ENCODE measurements around the gene CFAP53. TPM values are rescaled to one million over a fixed set of nuclear protein-coding genes. Genes with fewer than 3 reads are reported as not detected.

Gene CFAP53
- polyA plus RNA-seq, 1 donor from 2014 or later, result 0.64 TPM

DNA sequence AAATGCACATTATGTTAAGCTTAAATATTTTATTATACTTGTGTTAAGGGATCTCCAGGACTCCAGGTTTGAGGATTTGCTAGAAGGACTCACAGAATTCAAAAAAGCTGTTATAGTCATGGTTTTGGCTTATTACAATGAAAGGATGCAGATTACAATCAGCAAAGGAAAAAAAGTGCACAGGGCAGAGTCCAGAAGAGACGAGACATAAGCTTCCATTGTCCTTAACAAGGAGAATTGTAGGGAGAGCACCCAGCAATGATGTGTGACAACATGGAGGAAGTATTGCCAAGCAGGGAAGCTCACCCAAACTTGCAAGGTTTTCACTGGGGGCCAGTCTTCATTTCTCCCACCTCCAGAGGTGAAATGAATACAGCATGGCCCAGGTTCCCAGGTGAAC lies 58.6 kb downstream of the CFAP53 start:
- Histone ChIP-seq H3K9me2 (ENCODE audit: insufficient read depth, low read length) (no peaks in the 10 kb centered on the region), H2AFZ (ENCODE audit: low read depth, low read length) (no peak overlapping the region), H3K79me2 (replicated peaks; ENCODE audit: insufficient read depth, low read length) (no peaks in the 10 kb centered on the region), H3K27ac (ENCODE audit: low read length) (no peak overlapping the region), H3K9me3 (ENCODE audit: low read length) (no peaks in the 10 kb centered on the region), H3K4me2 (ENCODE audit: low read length) (no peak overlapping the region), H3K27me3 (ENCODE audit: insufficient read depth, low read depth, low read length) (no peaks in the 10 kb centered on the region), H3K9ac (ENCODE audit: low read length) (no peak overlapping the region), H3K4me3 (ENCODE audit: low read length) (no peak overlapping the region), H3K36me3 (ENCODE audit: insufficient read depth, low read length) (no peaks in the 10 kb centered on the region), H3F3A (ENCODE audit: insufficient read depth, low read length, poor library complexity, severe bottlenecking) (no peaks in the 10 kb centered on the region), H4K20me1 (ENCODE audit: insufficient read depth) (no peaks in the 10 kb centered on the region)
- TF ChIP-seq MXI1 (conservative IDR thresholded peaks at IDR 0.05; ENCODE audit: poor library complexity, severe bottlenecking), result no peak
- no peak for TF ChIP-seq EZH2 (IDR thresholded peaks at IDR 0.05; ENCODE audit: borderline replicate concordance, insufficient read depth, low read length, poor library complexity, severe bottlenecking)
- TF ChIP-seq EP300 (conservative IDR thresholded peaks at IDR 0.05; ENCODE audit: poor library complexity, severe bottlenecking), result no peak
- no peak for TF ChIP-seq POLR2AphosphoS5 (IDR thresholded peaks at IDR 0.05)
- no peak for TF ChIP-seq TAF1 (IDR thresholded peaks at IDR 0.05; ENCODE audit: low read depth)
- TF ChIP-seq SMC3 (conservative IDR thresholded peaks at IDR 0.05; ENCODE audit: poor library complexity), result no peak
- TF ChIP-seq, protein P1, sequence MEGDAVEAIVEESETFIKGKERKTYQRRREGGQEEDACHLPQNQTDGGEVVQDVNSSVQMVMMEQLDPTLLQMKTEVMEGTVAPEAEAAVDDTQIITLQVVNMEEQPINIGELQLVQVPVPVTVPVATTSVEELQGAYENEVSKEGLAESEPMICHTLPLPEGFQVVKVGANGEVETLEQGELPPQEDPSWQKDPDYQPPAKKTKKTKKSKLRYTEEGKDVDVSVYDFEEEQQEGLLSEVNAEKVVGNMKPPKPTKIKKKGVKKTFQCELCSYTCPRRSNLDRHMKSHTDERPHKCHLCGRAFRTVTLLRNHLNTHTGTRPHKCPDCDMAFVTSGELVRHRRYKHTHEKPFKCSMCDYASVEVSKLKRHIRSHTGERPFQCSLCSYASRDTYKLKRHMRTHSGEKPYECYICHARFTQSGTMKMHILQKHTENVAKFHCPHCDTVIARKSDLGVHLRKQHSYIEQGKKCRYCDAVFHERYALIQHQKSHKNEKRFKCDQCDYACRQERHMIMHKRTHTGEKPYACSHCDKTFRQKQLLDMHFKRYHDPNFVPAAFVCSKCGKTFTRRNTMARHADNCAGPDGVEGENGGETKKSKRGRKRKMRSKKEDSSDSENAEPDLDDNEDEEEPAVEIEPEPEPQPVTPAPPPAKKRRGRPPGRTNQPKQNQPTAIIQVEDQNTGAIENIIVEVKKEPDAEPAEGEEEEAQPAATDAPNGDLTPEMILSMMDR (IDR thresholded peaks at IDR 0.05; ENCODE audit: poor library complexity, severe bottlenecking), result no peak
- TF ChIP-seq, protein P2, sequence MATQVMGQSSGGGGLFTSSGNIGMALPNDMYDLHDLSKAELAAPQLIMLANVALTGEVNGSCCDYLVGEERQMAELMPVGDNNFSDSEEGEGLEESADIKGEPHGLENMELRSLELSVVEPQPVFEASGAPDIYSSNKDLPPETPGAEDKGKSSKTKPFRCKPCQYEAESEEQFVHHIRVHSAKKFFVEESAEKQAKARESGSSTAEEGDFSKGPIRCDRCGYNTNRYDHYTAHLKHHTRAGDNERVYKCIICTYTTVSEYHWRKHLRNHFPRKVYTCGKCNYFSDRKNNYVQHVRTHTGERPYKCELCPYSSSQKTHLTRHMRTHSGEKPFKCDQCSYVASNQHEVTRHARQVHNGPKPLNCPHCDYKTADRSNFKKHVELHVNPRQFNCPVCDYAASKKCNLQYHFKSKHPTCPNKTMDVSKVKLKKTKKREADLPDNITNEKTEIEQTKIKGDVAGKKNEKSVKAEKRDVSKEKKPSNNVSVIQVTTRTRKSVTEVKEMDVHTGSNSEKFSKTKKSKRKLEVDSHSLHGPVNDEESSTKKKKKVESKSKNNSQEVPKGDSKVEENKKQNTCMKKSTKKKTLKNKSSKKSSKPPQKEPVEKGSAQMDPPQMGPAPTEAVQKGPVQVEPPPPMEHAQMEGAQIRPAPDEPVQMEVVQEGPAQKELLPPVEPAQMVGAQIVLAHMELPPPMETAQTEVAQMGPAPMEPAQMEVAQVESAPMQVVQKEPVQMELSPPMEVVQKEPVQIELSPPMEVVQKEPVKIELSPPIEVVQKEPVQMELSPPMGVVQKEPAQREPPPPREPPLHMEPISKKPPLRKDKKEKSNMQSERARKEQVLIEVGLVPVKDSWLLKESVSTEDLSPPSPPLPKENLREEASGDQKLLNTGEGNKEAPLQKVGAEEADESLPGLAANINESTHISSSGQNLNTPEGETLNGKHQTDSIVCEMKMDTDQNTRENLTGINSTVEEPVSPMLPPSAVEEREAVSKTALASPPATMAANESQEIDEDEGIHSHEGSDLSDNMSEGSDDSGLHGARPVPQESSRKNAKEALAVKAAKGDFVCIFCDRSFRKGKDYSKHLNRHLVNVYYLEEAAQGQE (IDR thresholded peaks at IDR 0.05; ENCODE audit: borderline replicate concordance), result no peak
- no peak for TF ChIP-seq RAD21 (conservative IDR thresholded peaks at IDR 0.05)

DNA sequence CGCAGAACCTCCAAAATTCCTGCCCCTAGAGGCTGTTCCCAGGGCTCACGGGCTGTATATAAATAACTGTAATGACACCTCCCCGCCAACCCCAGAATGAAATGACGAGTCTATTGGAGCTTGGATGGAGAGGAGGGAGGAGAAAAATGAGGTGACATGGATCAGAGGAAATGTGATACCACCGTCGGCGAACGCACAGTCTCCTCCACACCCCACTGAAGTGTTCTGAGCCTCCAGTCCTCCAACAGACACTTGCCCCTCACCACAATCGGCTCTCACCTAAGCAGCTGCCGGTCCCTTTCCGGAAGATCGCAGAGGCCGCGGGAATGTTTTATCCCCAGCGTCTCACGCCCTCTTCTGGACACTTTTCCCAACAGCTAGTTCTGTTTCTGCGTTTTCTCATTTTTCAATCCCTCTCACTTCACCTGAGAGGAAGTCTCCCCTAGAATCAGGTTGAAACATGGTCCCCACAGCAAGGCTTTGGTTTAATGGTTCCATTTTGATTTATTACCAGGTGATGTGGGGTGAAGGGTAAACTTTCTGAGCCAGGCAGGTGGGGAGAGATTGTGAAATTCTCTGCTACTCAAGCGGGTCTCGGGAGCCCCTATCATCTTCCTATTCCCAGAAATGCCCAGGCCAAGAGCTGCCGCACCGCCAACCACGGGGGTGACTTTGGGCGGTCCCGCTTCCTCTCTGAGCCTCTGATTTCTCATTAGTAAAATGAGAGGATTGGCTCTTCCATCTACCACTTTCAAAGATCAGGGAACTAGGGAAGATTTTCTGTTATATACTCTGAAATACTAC lies 62.3 kb downstream of the CFAP53 start:
- no peaks in the 10 kb centered on the region for H3K9me3 ChIP-seq (ENCODE audit: low read length)
- no peaks in the 10 kb centered on the region for H3K27me3 ChIP-seq (ENCODE audit: insufficient read depth, low read depth, low read length)
- H3K79me2 ChIP-seq (replicated peaks; ENCODE audit: insufficient read depth, low read length), result no peaks in the 10 kb centered on the region
- H3K27ac ChIP-seq (ENCODE audit: low read length), result no peak overlapping the region
- H3K9me2 ChIP-seq (ENCODE audit: insufficient read depth, low read length), result no peaks in the 10 kb centered on the region
- peak overlapping the region; percentile 37 for H3K4me3 ChIP-seq (ENCODE audit: low read length)
- H3K9ac ChIP-seq (ENCODE audit: low read length), result no peak overlapping the region
- no peaks in the 10 kb centered on the region for H3F3A ChIP-seq (ENCODE audit: insufficient read depth, low read length, poor library complexity, severe bottlenecking)
- H4K20me1 ChIP-seq (ENCODE audit: insufficient read depth), result no peaks in the 10 kb centered on the region
- no peaks in the 10 kb centered on the region for H3K36me3 ChIP-seq (ENCODE audit: insufficient read depth, low read length)
- TF ChIP-seq EZH2 (IDR thresholded peaks at IDR 0.05; ENCODE audit: borderline replicate concordance, insufficient read depth, low read length, poor library complexity, severe bottlenecking) (no peak), SMC3 (conservative IDR thresholded peaks at IDR 0.05; ENCODE audit: poor library complexity) (peak; percentile 86), MXI1 (conservative IDR thresholded peaks at IDR 0.05; ENCODE audit: poor library complexity, severe bottlenecking) (no peak), RAD21 (conservative IDR thresholded peaks at IDR 0.05) (peak; percentile 85)
- TF ChIP-seq, protein P1 (IDR thresholded peaks at IDR 0.05; ENCODE audit: poor library complexity, severe bottlenecking), result peak; percentile 84
- H2AFZ ChIP-seq (ENCODE audit: low read depth, low read length), result no peak overlapping the region
- H3K4me2 ChIP-seq (ENCODE audit: low read length), result no peak overlapping the region
